ENCODE measurements around the gene MARCHF9. TPM values are rescaled to one million over a fixed set of nuclear protein-coding genes. Genes with fewer than 3 reads are reported as not detected.

MARCHF9 gene
- total and polyA plus RNA-seq, 11 donors = 11.3 to 18.9 (median 13.6) TPM

DNA sequence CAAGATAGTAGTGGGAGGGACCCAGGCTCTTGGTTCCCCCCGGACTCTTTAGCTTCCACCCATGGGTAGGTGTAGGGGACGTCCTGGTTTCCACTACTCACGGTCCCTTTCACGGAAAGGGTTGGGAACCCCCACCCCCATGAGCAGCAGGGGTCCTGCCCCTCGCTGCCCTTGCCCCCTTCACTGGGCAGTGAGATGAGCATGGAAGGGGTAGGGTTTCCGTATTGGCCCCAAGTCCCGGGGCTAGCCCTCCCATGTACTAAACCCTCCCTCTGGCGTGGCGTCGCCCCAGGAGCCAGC is 29.1 kb upstream of the MARCHF9 start:
- 11 to 26% (median 25%) methylated on average over 8 to 10 of the region's 10 CpGs for whole genome bisulfite sequencing, 4 donors

DNA sequence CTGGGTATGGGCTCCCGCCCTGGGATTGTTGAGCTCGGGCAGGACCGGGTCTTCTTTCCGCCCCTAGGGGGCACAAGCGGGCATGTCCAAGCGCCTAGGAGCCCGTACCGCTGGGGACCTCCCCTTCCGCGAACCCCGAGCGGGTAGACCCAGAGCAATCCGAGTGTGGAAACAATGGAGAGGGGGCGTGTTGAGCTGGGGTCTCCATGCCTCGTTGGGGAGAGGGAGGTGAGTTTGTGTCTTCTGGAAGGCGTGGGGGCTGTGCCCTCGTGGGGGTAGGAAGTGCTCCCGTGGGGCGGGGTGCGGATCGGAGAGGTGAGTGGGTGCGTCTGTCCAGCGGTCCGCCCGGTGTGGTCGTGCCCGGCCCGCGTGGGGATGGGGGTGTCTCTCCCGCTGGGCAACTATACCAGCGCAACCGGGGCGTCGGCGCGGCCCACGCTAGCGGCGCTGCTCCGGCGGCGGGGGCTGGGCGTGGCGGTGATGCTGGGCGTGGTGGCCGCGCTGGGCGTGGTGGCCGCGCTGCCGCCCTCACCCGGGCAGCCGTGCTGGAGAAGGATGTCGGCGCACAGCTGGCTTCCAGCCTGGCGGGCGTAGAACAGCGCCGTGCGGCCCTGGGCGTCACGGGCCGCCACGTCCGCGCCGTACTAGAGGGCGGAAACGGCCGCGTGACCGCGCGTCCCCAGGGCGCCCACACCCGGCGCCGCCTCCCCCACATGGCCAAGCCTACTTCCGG is 28.6 kb upstream of the MARCHF9 start:
- H3K9me3 ChIP-seq = no peaks in the 10 kb centered on the region
- intact Hi-C loops (cut with DNase I) = no loop called here
- 5 to 27% (median 17%) methylated on average over 27 to 79 of the region's 79 CpGs for WGBS, 4 donors
- H3K4me3 ChIP-seq = peak overlapping the region; percentile 29 to 71 (median 62)
- peaks cover 0 to 29% (median 9%) of the 10 kb centered on the region in 12 donors for H3K4me1 ChIP-seq
- peak overlapping the region; percentile 7 to 76 (median 66) for H3K27ac ChIP-seq
- ATAC-seq (peak; percentile 48 to 82 (median 78)), DNase-seq (peak; percentile 75 to 85 (median 80))
- no peak for TF ChIP-seq POLR2A (IDR thresholded peaks at IDR 0.05)
- TF ChIP-seq, protein P1, sequence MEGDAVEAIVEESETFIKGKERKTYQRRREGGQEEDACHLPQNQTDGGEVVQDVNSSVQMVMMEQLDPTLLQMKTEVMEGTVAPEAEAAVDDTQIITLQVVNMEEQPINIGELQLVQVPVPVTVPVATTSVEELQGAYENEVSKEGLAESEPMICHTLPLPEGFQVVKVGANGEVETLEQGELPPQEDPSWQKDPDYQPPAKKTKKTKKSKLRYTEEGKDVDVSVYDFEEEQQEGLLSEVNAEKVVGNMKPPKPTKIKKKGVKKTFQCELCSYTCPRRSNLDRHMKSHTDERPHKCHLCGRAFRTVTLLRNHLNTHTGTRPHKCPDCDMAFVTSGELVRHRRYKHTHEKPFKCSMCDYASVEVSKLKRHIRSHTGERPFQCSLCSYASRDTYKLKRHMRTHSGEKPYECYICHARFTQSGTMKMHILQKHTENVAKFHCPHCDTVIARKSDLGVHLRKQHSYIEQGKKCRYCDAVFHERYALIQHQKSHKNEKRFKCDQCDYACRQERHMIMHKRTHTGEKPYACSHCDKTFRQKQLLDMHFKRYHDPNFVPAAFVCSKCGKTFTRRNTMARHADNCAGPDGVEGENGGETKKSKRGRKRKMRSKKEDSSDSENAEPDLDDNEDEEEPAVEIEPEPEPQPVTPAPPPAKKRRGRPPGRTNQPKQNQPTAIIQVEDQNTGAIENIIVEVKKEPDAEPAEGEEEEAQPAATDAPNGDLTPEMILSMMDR (IDR thresholded peaks at IDR 0.05) = peak; percentile 53 to 80 (median 66)
- peaks cover 0 to 20% (median 0%) of the 10 kb centered on the region in 9 donors for H3K27me3 ChIP-seq
- peaks cover 0 to 49% (median 6%) of the 10 kb centered on the region in 9 donors for H3K36me3 ChIP-seq

More for the DNA sequence above, 29.1 kb upstream of the MARCHF9 start:
- TF ChIP-seq, protein P1 (IDR thresholded peaks at IDR 0.05) = no peak
- TF ChIP-seq POLR2A (IDR thresholded peaks at IDR 0.05) = no peak
- H3K27ac ChIP-seq = peak overlapping the region in 9 of 12 donors; percentile 60 to 76 (median 70)
- DNase-seq = no peak
- intact Hi-C loops (cut with DNase I) = no loop called here
- H3K36me3 ChIP-seq = peaks cover 0 to 49% (median 12%) of the 10 kb centered on the region in 9 donors
- H3K4me3 ChIP-seq = peak overlapping the region in 11 of 12 donors; percentile 29 to 71 (median 63)
- H3K4me1 ChIP-seq = peaks cover 0 to 29% (median 9%) of the 10 kb centered on the region in 12 donors
- peaks cover 0 to 20% (median 0%) of the 10 kb centered on the region in 9 donors for H3K27me3 ChIP-seq
- no peaks in the 10 kb centered on the region for H3K9me3 ChIP-seq
- ATAC-seq = no peak

DNA sequence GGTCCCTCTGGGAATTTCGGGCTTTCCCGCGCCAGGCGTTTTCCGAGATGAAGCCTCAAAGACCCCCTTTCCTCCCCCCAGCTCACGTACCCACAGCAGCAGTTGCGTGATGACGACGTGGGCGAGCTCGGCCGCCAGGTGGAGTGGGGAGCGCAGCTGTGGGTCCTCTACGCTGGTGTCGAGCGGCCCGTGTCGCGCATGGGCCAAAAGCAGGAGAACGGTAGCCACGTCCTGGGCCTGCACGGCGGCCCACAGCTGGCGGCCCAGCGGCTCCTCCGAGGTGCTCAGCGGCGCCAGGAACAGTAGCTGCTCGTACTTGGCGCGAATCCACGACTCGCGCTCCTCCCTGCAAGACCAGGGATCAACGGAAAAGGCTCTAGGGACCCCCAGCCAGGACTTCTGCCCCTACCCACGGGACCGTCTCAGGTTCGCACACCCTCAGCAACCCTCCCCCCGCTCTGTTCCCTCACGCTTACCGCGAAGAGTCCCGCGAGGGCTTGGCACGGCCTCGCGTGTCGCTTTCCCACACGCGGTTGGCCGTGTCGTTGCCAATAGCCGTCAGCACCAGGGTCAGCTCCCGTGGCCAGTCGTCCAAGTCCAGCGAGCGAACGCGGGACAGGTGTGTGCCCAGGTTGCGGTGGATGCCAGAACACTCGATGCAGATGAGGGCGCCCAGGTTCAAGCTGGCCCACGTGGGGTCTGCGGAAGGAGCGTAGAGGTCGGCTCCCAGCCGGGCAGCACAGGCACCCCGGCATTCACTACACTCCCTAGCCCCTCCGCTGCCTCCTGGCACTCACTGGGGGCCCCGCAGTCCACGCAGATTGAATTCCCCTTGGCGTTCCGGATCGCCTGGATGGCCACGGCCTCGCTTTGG is 27.8 kb upstream of the MARCHF9 start:
- TF ChIP-seq, protein P1 (IDR thresholded peaks at IDR 0.05) = peak in 10 of 12 donors; percentile 8 to 56 (median 42)
- no peak for TF ChIP-seq POLR2A (IDR thresholded peaks at IDR 0.05)
- ATAC-seq (peak; percentile 24 to 50 (median 40)), DNase-seq (peak; percentile 51 to 81 (median 61))
- H3K27ac ChIP-seq = peak overlapping the region in 11 of 12 donors; percentile 7 to 76 (median 67)
- WGBS, 4 donors = 24 to 25% (median 25%) methylated on average over 69 to 76 of the region's 76 CpGs
- intact Hi-C loops (cut with DNase I) = no loop called here
- H3K36me3 ChIP-seq = peaks cover 0 to 48% (median 0%) of the 10 kb centered on the region in 9 donors
- peaks cover 0 to 29% (median 9%) of the 10 kb centered on the region in 12 donors for H3K4me1 ChIP-seq
- no peaks in the 10 kb centered on the region for H3K9me3 ChIP-seq
- H3K27me3 ChIP-seq = peaks cover 0 to 20% (median 0%) of the 10 kb centered on the region in 9 donors
- peak overlapping the region; percentile 29 to 71 (median 62) for H3K4me3 ChIP-seq
